Endothelial cell of umbilical vein (primary cell): Measurements from ENCODE around the gene F2. TPM values are rescaled to one million over a fixed set of nuclear protein-coding genes. Genes with fewer than 3 reads are reported as not detected.

Experiments
- BruUV-seq: library from RNA; stranded (reverse); fragments of 400-500 nt; replicated peaks from 2 replicates; lab custom pipeline; 2021; lab: Mats Ljungman, UMichigan
- CTCF ChIA-PET: fragments of 300-600, 350-600 bp; sonication (Branson Sonifier 250); formaldehyde crosslinking; loops from one replicate; lab custom pipeline; 2021; ENCODE audit warnings: antibody characterized with exemption, inconsistent platforms; lab: Charles Lee
- POLR2A ChIA-PET: fragments of 300-600, 350-600 bp; sonication (Branson Sonifier 250); formaldehyde crosslinking; loops from one replicate; lab custom pipeline; 2021; ENCODE audit warnings: antibody characterized with exemption, inconsistent platforms; lab: Charles Lee
- DNase-seq: peaks from one replicate; pipeline ENCODE4 v3.0.0-alpha.2; 2011; ENCODE audit warnings: low read depth, low spot score
- FAIRE-seq: peaks from 2 replicates; lab custom pipeline; 2011; peaks lifted over from hg19 to GRCh38; lab: Jason Lieb, UNC
- H2AFZ ChIP-seq: 2 replicates; pipeline ENCODE4 v1.6.0; 2012; ENCODE audit warnings: low read depth, low read length, control low read depth, inconsistent platforms
- H3K27ac ChIP-seq: 2 replicates; pipeline ENCODE4 v1.5.1; 2011; ENCODE audit warnings: low read depth, mild to moderate bottlenecking, control low read depth, low read length, moderate library complexity; ENCODE audit not compliant: insufficient read depth
- H3K27me3 ChIP-seq, 2 experiments: 2 replicates each; pipeline versions ENCODE4 v1.6.0 to v1.6.1; 2011; ENCODE audit warnings: low read length in 2 of 2, mixed read lengths in 1 of 2; ENCODE audit not compliant: control insufficient read depth in 2 of 2, insufficient read depth in 2 of 2
- H3K36me3 ChIP-seq, 2 experiments: 2 replicates in 1 of 2; 3 replicates in 1 of 2; pipeline ENCODE4 v1.5.1; 2011; ENCODE audit warnings: low read length in 2 of 2, mild to moderate bottlenecking in 1 of 2, moderate library complexity in 1 of 2; ENCODE audit not compliant: control insufficient read depth in 2 of 2, insufficient read depth in 2 of 2; ENCODE audit errors: extremely low read depth in 1 of 2
- H3K4me1 ChIP-seq: 3 replicates; pipeline ENCODE4 v1.5.1; 2011; ENCODE audit warnings: mild to moderate bottlenecking, low read length; ENCODE audit not compliant: control insufficient read depth, insufficient read depth; ENCODE audit errors: extremely low read depth
- H3K4me2 ChIP-seq: 2 replicates; pipeline ENCODE4 v1.6.1; 2011; ENCODE audit warnings: low read length, control low read depth, mixed read lengths; ENCODE audit not compliant: insufficient read depth
- H3K4me3 ChIP-seq, 3 experiments: fragments of 200-600 bp in 1 of 3; sonication (generic), shearing (Covaris generic) in 1 of 3; replicated peaks in 1 of 3; 2 replicates each; pipeline ENCODE4 v1.5.1; 2011 to 2016; ENCODE audit warnings: control low read depth in 3 of 3, low read length in 3 of 3, mild to moderate bottlenecking in 2 of 3, inconsistent platforms in 1 of 3, low read depth in 1 of 3, moderate library complexity in 1 of 3; ENCODE audit not compliant: insufficient read depth in 1 of 3
- H3K79me2 ChIP-seq: 2 replicates; pipeline ENCODE4 v1.6.0; 2012; ENCODE audit warnings: low read length, inconsistent platforms; ENCODE audit not compliant: control insufficient read depth, insufficient read depth
- H3K9ac ChIP-seq: replicated peaks from 2 replicates; pipeline ENCODE3; 2011; ENCODE audit warnings: low read length, control low read depth; ENCODE audit not compliant: insufficient read depth; ENCODE audit errors: extremely low read depth
- H3K9me1 ChIP-seq: replicated peaks from 3 replicates; pipeline ENCODE4 v1.6.0; 2011; ENCODE audit warnings: mild to moderate bottlenecking, low read length; ENCODE audit not compliant: control insufficient read depth, insufficient read depth; ENCODE audit errors: extremely low read depth
- H3K9me3 ChIP-seq: replicated peaks from 2 replicates; pipeline ENCODE4 v1.5.1; 2012; ENCODE audit warnings: low read length, inconsistent platforms; ENCODE audit not compliant: control insufficient read depth, insufficient read depth
- H4K20me1 ChIP-seq: replicated peaks from 2 replicates; pipeline ENCODE3; 2011; ENCODE audit warnings: mild to moderate bottlenecking, low read length; ENCODE audit not compliant: control insufficient read depth, insufficient read depth; ENCODE audit errors: extremely low read depth
- EZH2 ChIP-seq: IDR thresholded peaks from 2 replicates; pipeline ENCODE4 v1.6.1; 2012; ENCODE audit warnings: borderline replicate concordance, low read depth, mild to moderate bottlenecking, moderate library complexity, low read length, inconsistent platforms; ENCODE audit not compliant: severe bottlenecking
- FOS ChIP-seq: IDR thresholded peaks from 2 replicates; pipeline ENCODE4 v1.6.1; 2011; ENCODE audit warnings: mild to moderate bottlenecking, low read length, moderate library complexity, borderline replicate concordance; ENCODE audit not compliant: insufficient read depth
- GATA2 ChIP-seq: IDR thresholded peaks from 2 replicates; pipeline ENCODE4 v1.7.0; 2011; ENCODE audit warnings: low read depth, mild to moderate bottlenecking, moderate library complexity, mixed read lengths, low read length; ENCODE audit not compliant: insufficient read length, insufficient read depth
- JUN ChIP-seq: IDR thresholded peaks from 2 replicates; pipeline ENCODE4 v1.6.1; 2011; ENCODE audit warnings: borderline replicate concordance, low read depth; ENCODE audit not compliant: insufficient read length, insufficient read depth
- MYC ChIP-seq: IDR thresholded peaks from one replicate; pipeline ENCODE4 v1.6.1; 2011; ENCODE audit warnings: mild to moderate bottlenecking, low read depth, low read length
- POLR2A ChIP-seq: IDR thresholded peaks from 2 replicates; pipeline ENCODE4 v1.6.1; 2012; ENCODE audit warnings: low read depth, mild to moderate bottlenecking, control low read depth, low read length
- POLR2AphosphoS5 ChIP-seq: IDR thresholded peaks from 2 replicates; pipeline ENCODE4 v1.6.1; 2012; ENCODE audit warnings: low read depth, mild to moderate bottlenecking, control low read depth, low read length, moderate library complexity; ENCODE audit not compliant: insufficient read depth
- dilution Hi-C: fragments of 300-500 bp; cut with MboI; formaldehyde crosslinking; loops from one replicate; pipeline ENCODE4 v1.15.0; 2019; ENCODE audit warnings: low sequenced_read_pairs; ENCODE audit not compliant: extremely low pct_ligation_motif_present
- intact Hi-C: fragments of 100-400 bp; cut with micrococcal nuclease; formaldehyde crosslinking; loops from one replicate; pipeline ENCODE4 v1.10.0; 2022
- polyA plus RNA-seq, 4 experiments: library from polyadenylated mRNA; depleted of rRNA in 3 of 4; stranded (reverse) in 3 of 4; unstranded in 1 of 4; fragments of >200 nt; gene quantifications; 2 replicates each; pipeline versions ENCODE4 v1.2.1 to v1.2.3, GENCODE V29; 2011 to 2012; ENCODE audit warnings: missing spikeins in 1 of 4
- total RNA-seq: library from RNA; stranded (reverse); gene quantifications from 2 replicates; pipeline ENCODE4 v1.2.3, GENCODE V29; 2021
- TF ChIP-seq, protein P1 (sequence below): IDR thresholded peaks from 2 replicates; pipeline ENCODE4 v1.6.1; 2011; ENCODE audit not compliant: insufficient read depth, insufficient read length
- TF ChIP-seq, protein P2 (sequence below), 2 donors: IDR thresholded peaks; 1 replicate in 1 of 2; 2 replicates in 1 of 2; pipeline ENCODE4 v1.5.1; 2011; ENCODE audit warnings: low read length in 2 of 2, mild to moderate bottlenecking in 2 of 2, moderate library complexity in 2 of 2, control low read depth in 1 of 2, inconsistent platforms in 1 of 2, low read depth in 1 of 2; ENCODE audit not compliant: insufficient read depth in 1 of 2; ENCODE audit errors: extremely low read depth in 1 of 2

The F2 gene
- total and polyA plus RNA-seq, 2 donors (not counting 3 experiments of a cell fraction or from before 2014, with no cell fraction given), result 0.04 TPM; not detected in 1

DNA sequence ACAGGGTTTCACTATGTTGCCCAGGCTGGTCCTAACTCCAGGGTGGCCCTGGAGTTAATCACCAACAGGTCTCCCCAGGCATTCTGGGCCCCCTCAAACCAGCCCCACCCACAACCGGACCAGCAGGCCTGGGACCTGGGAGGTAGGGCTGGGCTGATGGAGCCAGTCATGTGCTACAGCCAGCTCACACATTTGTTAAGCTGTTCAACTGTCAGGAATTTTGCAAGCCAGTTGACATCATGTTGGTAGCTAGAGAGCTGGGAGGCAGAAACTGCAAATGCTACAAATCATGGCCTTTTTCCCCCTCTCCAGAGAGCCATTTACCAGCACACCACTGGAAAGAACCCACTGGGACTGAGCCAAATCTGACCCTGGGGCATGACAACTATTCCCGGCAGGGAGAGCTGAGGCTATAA lies 25.4 kb upstream of the F2 start:
- H3K36me3 ChIP-seq, result peaks cover 4 to 26% of the 10 kb centered on the region in 2 experiments
- H3K4me2 ChIP-seq, result no peak overlapping the region
- no peaks in the 10 kb centered on the region for H3K9me1 ChIP-seq
- H3K4me1 ChIP-seq, result no peaks in the 10 kb centered on the region
- FAIRE-seq (no peak), DNase-seq (no peak)
- TF ChIP-seq, protein P1, sequence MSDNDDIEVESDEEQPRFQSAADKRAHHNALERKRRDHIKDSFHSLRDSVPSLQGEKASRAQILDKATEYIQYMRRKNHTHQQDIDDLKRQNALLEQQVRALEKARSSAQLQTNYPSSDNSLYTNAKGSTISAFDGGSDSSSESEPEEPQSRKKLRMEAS, result no peak
- TF ChIP-seq FOS (no peak), EZH2 (no peak), POLR2AphosphoS5 (no peak), POLR2A (no peak)
- TF ChIP-seq, protein P2, sequence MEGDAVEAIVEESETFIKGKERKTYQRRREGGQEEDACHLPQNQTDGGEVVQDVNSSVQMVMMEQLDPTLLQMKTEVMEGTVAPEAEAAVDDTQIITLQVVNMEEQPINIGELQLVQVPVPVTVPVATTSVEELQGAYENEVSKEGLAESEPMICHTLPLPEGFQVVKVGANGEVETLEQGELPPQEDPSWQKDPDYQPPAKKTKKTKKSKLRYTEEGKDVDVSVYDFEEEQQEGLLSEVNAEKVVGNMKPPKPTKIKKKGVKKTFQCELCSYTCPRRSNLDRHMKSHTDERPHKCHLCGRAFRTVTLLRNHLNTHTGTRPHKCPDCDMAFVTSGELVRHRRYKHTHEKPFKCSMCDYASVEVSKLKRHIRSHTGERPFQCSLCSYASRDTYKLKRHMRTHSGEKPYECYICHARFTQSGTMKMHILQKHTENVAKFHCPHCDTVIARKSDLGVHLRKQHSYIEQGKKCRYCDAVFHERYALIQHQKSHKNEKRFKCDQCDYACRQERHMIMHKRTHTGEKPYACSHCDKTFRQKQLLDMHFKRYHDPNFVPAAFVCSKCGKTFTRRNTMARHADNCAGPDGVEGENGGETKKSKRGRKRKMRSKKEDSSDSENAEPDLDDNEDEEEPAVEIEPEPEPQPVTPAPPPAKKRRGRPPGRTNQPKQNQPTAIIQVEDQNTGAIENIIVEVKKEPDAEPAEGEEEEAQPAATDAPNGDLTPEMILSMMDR (IDR thresholded peaks at IDR 0.05; ENCODE audit: extremely low read depth in 1 of 2, insufficient read depth in 1 of 2, low read depth in 1 of 2, low read length in 2 of 2), result no peak
- ChIA-PET CTCF (no interaction called here), POLR2A (interaction anchor here (0.7 kb wide), 1 partner anchor 1241 kb away, joined by 3 read pairs; no protein-coding TSS in a partner anchor)
- no peaks in the 10 kb centered on the region for H3K27me3 ChIP-seq
- H3K9me3 ChIP-seq, result no peaks in the 10 kb centered on the region
- no peak overlapping the region for H3K4me3 ChIP-seq
- peaks cover 6% of the 10 kb centered on the region for H3K79me2 ChIP-seq
- intact Hi-C loops, result no loop called here
- no TSS peak for BruUV-seq
- H3K27ac ChIP-seq, result no peak overlapping the region
- H4K20me1 ChIP-seq, result no peaks in the 10 kb centered on the region
- H3K9ac ChIP-seq, result no peak overlapping the region
- dilution Hi-C loops, result no loop called here
- no peak overlapping the region for H2AFZ ChIP-seq

DNA sequence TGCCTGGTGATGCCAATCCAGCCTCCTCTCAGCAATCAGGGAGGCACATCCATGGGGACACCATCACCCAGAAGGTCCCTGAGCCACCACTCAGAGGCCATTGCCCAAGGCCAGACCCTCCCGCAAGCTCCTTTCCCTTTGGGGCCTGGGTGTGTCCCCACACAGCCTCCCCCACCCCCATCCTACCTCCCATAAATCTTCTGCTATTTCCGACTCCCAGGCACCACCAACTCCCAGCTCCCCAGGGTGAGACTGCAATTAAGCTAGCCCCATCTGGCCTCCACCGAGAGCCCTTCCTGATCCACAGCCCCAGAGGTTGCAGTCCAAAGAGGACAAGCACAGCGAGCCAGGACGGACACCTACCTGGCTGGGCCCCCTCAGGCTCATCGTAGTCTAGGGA lies 24.9 kb upstream of the F2 start:
- H3K27ac ChIP-seq, result no peak overlapping the region
- H3K27me3 ChIP-seq, result no peaks in the 10 kb centered on the region
- no peak overlapping the region for H2AFZ ChIP-seq
- H3K4me1 ChIP-seq, result no peaks in the 10 kb centered on the region
- H4K20me1 ChIP-seq, result no peaks in the 10 kb centered on the region
- DNase-seq (no peak), FAIRE-seq (no peak)
- ChIA-PET POLR2A (interaction anchor here (0.6 kb wide), 1 partner anchor 723 kb away, joined by 4 read pairs; no protein-coding TSS in a partner anchor), CTCF (no interaction called here)
- H3K36me3 ChIP-seq, result peaks cover 4 to 26% of the 10 kb centered on the region in 2 experiments
- H3K4me2 ChIP-seq, result no peak overlapping the region
- H3K79me2 ChIP-seq, result peaks cover 10% of the 10 kb centered on the region
- no peaks in the 10 kb centered on the region for H3K9me3 ChIP-seq
- BruUV-seq, result no TSS peak
- intact Hi-C loops, result no loop called here
- TF ChIP-seq, protein P1, result no peak
- TF ChIP-seq MYC (no peak), POLR2AphosphoS5 (no peak), EZH2 (no peak), FOS (no peak), GATA2 (no peak), JUN (no peak), POLR2A (no peak)
- TF ChIP-seq, protein P2 (IDR thresholded peaks at IDR 0.05; ENCODE audit: extremely low read depth in 1 of 2, insufficient read depth in 1 of 2, low read depth in 1 of 2, low read length in 2 of 2), result no peak
- H3K4me3 ChIP-seq, result no peak overlapping the region
- dilution Hi-C loops, result no loop called here
- no peak overlapping the region for H3K9ac ChIP-seq
- H3K9me1 ChIP-seq, result no peaks in the 10 kb centered on the region
